HG02678 (cell line): ENCODE data around the gene GAST.
"Not testable (repeated sequence)": the region's sequence is repeated elsewhere in the genome, so short reads cannot be mapped to it uniquely, and the experiment has no call there.

Experiments
- ATAC-seq: cut with Tn5 transposase; IDR thresholded peaks from one replicate; pipeline ENCODE4 v1.9.1; 2021; ENCODE audit warnings: mild to moderate bottlenecking, moderate library complexity; ENCODE audit not compliant: unreplicated experiment

The GAST gene

GRCh38 chr17:41711669-41712400 is at the start of gene GAST:
GAST (plus strand) TSS chr17:41712331; CDS start chr17:41715437, 3,106 bp downstream.
- ATAC-seq = no peak

DNA sequence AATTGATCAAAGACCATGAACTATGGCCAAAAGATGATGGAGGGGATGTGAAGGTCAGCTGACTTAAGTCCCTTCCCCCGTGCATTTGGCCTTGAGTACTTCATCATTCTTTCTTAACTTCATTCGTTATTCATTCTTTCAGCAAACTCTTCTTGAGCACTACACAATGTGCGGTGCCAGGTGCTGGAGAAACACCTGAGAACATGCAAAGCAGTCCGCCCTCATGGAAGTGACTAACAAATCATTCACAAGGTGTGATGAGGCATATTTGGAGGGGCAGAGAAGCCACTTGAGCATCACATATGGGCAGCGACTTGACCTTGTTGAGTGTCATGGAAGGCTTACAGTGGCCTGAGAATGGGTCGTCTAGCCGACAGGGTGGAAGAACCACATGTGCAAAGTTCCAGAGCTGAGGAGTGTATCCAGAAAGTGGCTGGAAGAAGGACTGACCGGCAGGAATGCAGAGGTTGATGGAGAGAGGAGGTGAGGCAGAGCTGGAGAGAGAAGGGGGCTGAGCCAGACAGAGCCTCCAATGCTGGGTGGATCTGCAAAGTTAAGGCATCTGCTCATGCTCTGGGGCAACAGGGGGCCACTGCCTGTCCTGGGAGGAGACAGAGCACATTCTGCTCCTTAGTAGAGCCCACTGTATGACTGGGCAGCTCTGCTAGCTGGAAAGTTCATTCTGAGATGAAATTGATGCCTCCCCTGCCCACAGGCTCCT is 48.5 kb upstream of the GAST start:
- ATAC-seq = no peak

- no peak for ATAC-seq
These were observed 48.0 kb upstream of the GAST start for GRCh38 chr17:41664172-41664457.

GRCh38 chr17:41664587-41665565 is 47.3 kb upstream of the GAST start:
- no peak for ATAC-seq

DNA sequence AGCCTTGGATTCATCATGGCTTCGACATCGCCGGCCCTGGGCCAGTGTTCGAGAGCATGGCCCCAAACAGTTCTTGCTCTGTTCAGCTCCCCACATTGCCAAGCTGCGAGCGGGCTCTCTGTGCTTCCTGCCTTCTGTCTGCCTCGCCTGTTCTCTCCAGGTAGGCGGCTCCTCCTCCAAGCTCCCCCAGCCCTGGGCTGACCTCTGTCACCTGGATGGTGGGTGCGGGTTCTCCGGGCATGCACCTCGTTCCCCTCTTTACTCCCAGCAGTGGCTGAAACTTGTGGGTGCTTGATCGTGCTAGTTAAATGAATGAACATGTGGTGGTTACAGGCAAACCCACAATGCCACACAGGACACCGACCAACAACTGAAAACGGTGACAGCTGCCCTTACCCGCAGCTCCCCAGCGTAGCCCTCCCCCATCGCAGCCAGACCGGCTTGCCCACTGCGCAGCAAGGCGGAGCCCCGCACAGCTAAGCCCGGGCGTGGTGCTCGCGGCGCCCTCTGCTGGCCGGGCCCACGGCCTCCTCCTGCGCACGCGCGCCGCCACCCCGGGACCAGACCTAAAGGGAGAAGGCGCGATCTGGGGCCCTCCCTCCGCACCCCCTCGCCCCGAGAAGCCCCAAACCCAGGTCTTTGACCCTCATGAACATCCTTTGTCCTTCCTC is 46.4 kb upstream of the GAST start:
- peak; percentile 64 for ATAC-seq

GRCh38 chr17:41666237-41666641 is 45.9 kb upstream of the GAST start:
- ATAC-seq = peak; percentile 31

GRCh38 chr17:41666708-41667279 is 45.3 kb upstream of the GAST start:
- ATAC-seq = peak; percentile 48

GRCh38 chr17:41667280-41668041 is 44.7 kb upstream of the GAST start:
- ATAC-seq = no peak

DNA sequence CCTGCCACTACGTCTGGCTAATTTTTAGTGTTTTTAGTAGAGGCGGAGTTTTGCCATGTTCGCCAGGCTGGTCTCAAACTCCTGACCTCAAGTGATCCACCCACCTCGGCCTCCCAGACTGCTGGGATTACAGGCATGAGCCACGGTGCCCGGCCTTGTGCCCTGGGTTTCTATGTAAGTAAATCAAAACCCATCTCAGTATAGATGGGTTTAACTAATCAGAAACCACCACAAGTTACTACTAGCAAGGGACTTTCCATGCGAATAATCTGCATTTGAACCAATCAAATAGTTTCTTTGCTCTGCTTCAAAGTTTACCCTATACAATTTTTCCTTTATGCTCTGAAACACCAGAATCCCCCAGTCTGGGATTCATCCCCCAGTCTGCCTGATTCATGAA is 40.0 kb upstream of the GAST start:
- no peak for ATAC-seq

DNA sequence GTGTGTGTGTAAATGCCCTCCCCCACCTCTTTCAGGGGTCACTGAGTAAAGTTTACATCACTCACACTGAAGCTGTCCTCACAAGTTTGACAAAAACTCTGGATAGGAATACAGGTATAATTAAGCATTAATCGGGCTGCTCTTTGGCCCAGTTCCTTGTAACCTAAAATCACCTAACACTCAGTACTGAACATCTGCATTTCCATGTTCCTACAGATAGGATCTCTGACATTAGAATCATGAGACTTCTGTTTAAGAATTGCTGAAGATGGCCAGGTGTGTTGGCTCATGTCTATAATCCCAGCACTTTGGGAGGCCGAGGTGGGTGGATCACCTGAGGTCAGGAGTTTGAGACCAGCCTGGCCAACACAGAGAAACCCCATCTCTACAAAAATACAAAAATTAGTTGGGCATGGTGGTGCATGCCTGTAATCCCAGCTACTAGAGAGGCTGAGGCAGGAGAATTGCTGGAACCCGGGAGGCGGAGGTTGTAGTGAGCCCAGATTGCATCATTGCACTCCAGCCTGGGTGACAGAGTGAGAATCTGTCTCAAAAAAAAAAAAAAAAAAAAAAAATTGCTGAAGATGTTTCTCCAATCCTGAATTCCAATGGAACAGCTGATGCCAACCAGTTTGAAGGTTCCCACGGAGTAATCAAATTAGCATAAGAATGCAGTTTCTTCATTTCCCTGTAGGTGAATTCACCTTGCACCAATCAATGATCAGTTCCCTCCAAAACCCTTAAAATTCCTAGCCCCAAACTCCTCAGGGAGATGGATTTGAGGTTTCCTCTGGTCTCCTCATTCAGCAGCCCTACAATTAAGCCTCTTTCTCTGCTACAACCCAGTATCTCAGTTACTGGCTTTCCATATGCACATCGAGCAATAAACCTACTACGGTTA is 36.7 kb upstream of the GAST start:
- not testable (repeated sequence) for ATAC-seq

DNA sequence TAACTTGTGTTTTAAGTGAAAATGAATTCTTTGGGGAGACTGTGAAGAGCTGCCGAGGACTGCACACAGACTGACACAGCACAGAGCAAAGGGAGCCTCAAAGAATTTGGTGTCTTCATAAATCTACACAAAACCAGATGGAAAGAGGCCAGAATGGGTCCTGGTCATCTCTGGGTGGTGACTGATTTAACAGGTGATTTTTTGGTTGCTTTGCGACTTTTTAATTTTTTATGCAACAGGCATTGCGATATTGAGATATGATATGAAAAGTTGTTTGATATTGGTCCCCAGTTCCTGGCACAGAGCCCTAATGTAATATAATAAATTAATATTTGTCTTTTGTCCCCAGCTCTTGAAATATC is 36.1 kb upstream of the GAST start:
- no peak for ATAC-seq

- no peak for ATAC-seq
These were observed 33.7 kb upstream of the GAST start for GRCh38 chr17:41678411-41678906.

DNA sequence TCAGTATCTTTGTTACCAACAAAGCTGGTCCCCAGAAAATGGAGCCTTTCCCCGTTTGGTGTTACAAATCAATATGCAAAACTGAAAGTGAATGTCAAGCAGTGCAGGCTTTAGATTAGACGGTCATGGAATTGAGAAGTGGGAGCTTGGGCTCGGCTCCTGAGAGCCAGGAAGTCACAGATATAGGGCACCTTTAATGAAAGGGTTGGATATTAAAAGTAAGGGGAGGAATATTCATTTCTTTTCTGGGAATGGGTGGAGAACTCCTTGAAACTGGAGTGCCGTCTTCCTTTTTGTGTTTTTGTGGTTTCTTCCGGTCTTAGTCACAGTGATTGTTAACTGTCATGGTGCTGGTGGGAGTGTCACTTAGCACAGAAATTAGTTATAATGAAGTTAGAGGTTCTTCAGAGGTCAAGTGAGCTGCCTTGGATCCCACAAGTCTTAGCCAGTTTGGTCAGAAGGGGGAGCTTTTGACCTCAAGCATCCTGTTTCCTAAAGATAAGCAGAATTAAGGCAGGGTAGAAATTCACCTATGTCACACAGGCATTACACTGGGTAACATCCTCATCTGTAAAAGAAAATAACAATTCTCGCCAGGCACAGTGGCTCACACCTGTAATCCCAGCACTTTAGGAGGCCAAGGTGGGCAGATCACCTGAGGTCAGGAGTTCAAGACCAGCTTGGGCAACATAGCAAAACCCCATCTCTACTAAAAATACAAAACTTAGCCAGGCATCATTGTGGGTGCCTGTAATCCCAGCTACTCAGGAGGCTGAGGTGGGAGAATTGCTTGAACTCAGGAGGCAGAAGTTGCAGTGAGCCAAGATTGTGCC is 33.0 kb upstream of the GAST start:
- peak; percentile 58 for ATAC-seq

DNA sequence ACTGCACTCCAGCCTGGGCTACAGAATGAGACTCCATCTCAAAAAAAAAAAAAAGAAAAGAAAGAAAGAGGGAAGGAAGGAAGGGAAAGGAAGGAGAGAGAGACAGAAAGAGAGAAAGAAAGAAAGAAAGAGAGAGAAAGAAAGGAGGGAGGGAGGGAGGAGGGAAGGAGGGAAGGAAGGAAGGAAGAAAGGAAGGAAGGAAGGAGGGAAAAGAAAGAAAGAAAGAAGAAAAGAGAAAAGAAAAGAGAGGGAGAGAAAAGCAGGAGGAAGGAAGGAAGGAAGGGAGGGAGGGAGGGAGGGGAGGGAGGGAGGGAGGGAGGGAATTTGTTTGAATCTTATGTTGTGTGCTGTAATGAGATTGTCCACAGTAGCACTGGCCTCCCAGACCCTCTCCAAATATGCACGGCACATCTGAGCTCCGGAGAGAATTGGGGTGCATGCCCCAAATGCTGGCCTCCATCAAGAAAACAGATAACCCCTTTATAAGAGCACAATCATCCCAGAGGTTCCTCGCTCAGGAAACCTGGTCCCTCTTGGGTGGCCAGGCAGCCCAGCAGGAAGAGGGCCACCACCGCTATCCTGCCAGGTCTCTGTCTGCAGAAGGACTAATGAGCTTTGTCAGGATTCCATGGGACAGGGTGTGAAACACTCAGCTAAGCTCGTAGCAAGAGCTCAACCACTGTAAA is 32.2 kb upstream of the GAST start:
- no peak for ATAC-seq

GRCh38 chr17:41680426-41681040 is 31.6 kb upstream of the GAST start:
- no peak for ATAC-seq

DNA sequence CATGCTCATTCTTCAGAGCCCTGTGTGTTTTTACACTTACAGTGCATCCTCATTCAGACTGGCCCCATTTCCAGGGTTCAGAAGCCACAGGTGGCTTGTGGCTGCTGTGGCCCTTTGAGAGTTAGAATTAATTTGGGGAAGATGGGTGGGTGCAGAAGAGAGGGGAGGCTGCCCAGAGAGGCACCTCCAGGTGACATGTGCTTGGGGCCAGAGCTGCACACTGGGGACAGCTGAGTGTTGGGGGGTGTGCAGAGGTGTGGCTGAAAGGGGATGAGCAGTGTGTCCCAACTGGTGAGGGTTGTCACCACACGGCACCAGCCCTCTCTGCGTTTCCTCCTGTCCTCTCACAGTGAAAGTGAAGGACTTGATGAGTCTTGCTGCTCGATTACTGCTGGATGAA is 30.4 kb upstream of the GAST start:
- no peak for ATAC-seq

- no peak for ATAC-seq
These were observed 29.5 kb upstream of the GAST start for GRCh38 chr17:41682631-41683030.
